Neural cell (in vitro differentiated cells): Measurements from ENCODE around the gene MBD2. TPM values are rescaled to one million over a fixed set of nuclear protein-coding genes. Genes with fewer than 3 reads are reported as not detected.

Source experiments
- H2AFZ ChIP-seq: fragments of 200-600, 300-800 bp; sonication (generic), shearing (Covaris generic); 2 replicates; pipeline ENCODE4 v1.6.0; 2014; ENCODE audit warnings: low read depth, mild to moderate bottlenecking, antibody characterized with exemption, low read length, moderate library complexity
- H3F3A ChIP-seq: fragments of 200-600 bp; shearing (Covaris generic); 2 replicates; pipeline ENCODE4 v1.6.1; 2016; ENCODE audit warnings: mild to moderate bottlenecking, moderate library complexity, mixed read lengths, antibody characterized with exemption, low read length; ENCODE audit not compliant: insufficient read depth, poor library complexity, severe bottlenecking
- H3K27ac ChIP-seq: fragments of 200-600, 300-800 bp; sonication (generic), shearing (Covaris generic); 2 replicates; pipeline ENCODE4 v1.5.1; 2014; ENCODE audit warnings: mild to moderate bottlenecking, low read length, moderate library complexity
- H3K27me3 ChIP-seq: fragments of 300-800, 200-600 bp; sonication (generic), shearing (Covaris generic); 2 replicates; pipeline ENCODE4 v1.6.0; 2014; ENCODE audit warnings: mild to moderate bottlenecking, low read depth, low read length, moderate library complexity; ENCODE audit not compliant: insufficient read depth
- H3K36me3 ChIP-seq: fragments of 300-800, 200-600 bp; sonication (generic), shearing (Covaris generic); 2 replicates; pipeline ENCODE4 v1.5.1; 2014; ENCODE audit warnings: mild to moderate bottlenecking, antibody characterized with exemption, low read length, moderate library complexity; ENCODE audit not compliant: insufficient read depth
- H3K4me2 ChIP-seq: fragments of 300-800, 200-600 bp; sonication (generic), shearing (Covaris generic); 2 replicates; pipeline ENCODE4 v1.6.0; 2014; ENCODE audit warnings: mild to moderate bottlenecking, low read length
- H3K4me3 ChIP-seq: fragments of 300-800, 200-600 bp; sonication (generic), shearing (Covaris generic); 2 replicates; pipeline ENCODE4 v1.5.1; 2014; ENCODE audit warnings: mild to moderate bottlenecking, low read length, moderate library complexity
- H3K79me2 ChIP-seq: fragments of 200-600 bp; shearing (Covaris generic); replicated peaks from 2 replicates; pipeline ENCODE4 v1.6.0; 2014; ENCODE audit warnings: mild to moderate bottlenecking, low read length, moderate library complexity; ENCODE audit not compliant: insufficient read depth
- H3K9ac ChIP-seq: fragments of 300-800, 200-600 bp; sonication (generic), shearing (Covaris generic); 2 replicates; pipeline ENCODE4 v1.6.1; 2016; ENCODE audit warnings: mild to moderate bottlenecking, low read length, mixed read lengths
- H3K9me2 ChIP-seq: fragments of 200-600 bp; shearing (Covaris generic); 2 replicates; pipeline ENCODE4 v1.6.1; 2016; ENCODE audit warnings: mild to moderate bottlenecking, low read length, mixed read lengths; ENCODE audit not compliant: insufficient read depth
- H3K9me3 ChIP-seq: fragments of 200-600, 300-800 bp; sonication (generic), shearing (Covaris generic); 2 replicates; pipeline ENCODE4 v1.6.1; 2016; ENCODE audit warnings: mild to moderate bottlenecking, mixed run types, low read length, moderate library complexity, mixed read lengths
- H4K20me1 ChIP-seq: fragments of 200-600 bp; shearing (Covaris generic); 2 replicates; pipeline ENCODE4 v1.6.1; 2016; ENCODE audit warnings: mild to moderate bottlenecking, mixed run types; ENCODE audit not compliant: insufficient read depth
- EP300 ChIP-seq: fragments of 450-650 bp; conservative IDR thresholded peaks from 2 replicates; pipeline ENCODE4 v1.6.1; 2014; ENCODE audit warnings: antibody characterized with exemption, mild to moderate bottlenecking, moderate library complexity; ENCODE audit not compliant: poor library complexity, severe bottlenecking
- EZH2 ChIP-seq: fragments of 200-600, 300-800 bp; shearing (Covaris generic), sonication (generic); IDR thresholded peaks from 2 replicates; pipeline ENCODE4 v1.6.1; 2014; ENCODE audit warnings: antibody characterized with exemption, low read length, borderline replicate concordance, mild to moderate bottlenecking; ENCODE audit not compliant: insufficient read depth, poor library complexity, severe bottlenecking
- MXI1 ChIP-seq: fragments of 450-650 bp; conservative IDR thresholded peaks from 2 replicates; pipeline ENCODE4 v1.6.1; 2014; ENCODE audit warnings: antibody characterized with exemption, mild to moderate bottlenecking; ENCODE audit not compliant: poor library complexity, severe bottlenecking
- POLR2AphosphoS5 ChIP-seq: IDR thresholded peaks from 2 replicates; pipeline ENCODE4 v1.6.1; 2012
- RAD21 ChIP-seq: fragments of 450-650 bp; conservative IDR thresholded peaks from 2 replicates; pipeline ENCODE4 v1.6.1; 2014; ENCODE audit warnings: antibody characterized with exemption, mild to moderate bottlenecking, moderate library complexity
- SMC3 ChIP-seq: fragments of 450-650 bp; conservative IDR thresholded peaks from 2 replicates; pipeline ENCODE4 v1.6.1; 2014; ENCODE audit warnings: antibody characterized with exemption, mild to moderate bottlenecking, moderate library complexity; ENCODE audit not compliant: poor library complexity
- TAF1 ChIP-seq: IDR thresholded peaks from 2 replicates; pipeline ENCODE4 v1.6.1; 2012; ENCODE audit warnings: low read depth
- polyA plus RNA-seq: library from polyadenylated mRNA; depleted of rRNA; stranded (reverse); fragments of >200 nt; gene quantifications from 2 replicates; pipeline ENCODE4 v1.2.3, GENCODE V29; 2014
- TF ChIP-seq, protein P1 (sequence below): IDR thresholded peaks from 2 replicates; pipeline ENCODE4 v1.6.1; 2012; ENCODE audit warnings: borderline replicate concordance
- TF ChIP-seq, protein P2 (sequence below): fragments of 450-650 bp; IDR thresholded peaks from 2 replicates; pipeline ENCODE4 v1.5.1; 2014; ENCODE audit warnings: antibody characterized with exemption, mild to moderate bottlenecking, moderate library complexity; ENCODE audit not compliant: poor library complexity, severe bottlenecking

Gene MBD2
- polyA plus RNA-seq, 1 donor from 2014 or later: 16.4 TPM

DNA sequence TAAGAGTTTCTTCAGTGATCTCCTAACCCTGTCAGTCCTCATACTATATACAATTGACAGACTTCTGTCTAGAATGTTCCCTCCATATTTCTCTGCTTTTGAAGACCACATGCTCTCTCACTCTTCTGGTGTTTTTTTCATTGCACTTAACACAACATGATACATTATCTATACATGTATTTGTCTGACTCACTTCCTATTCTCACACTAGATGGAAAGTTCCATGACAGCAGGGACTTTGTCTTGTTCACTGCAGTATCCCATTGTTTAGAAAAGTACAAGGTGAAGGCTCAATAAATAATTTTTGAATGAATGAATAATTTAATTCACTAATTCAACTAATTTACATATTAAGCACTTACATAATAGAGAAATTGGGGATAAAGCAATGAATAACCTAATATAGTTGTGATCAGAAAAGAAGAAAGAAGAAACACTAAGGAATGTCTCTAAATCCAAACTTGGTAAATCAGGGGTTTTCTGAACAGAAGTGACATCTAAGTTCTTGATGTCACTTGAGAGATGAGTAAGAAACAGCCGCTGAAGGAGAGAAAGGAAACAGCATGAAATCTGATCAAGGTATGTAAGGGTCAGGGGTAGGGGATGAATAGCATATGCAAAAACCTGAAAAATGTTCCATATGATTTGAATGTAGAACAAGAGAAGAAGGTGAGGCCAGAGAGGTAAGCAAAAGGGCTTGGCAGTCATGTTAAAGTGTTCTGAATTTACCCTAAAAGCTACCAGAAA lies 42.4 kb downstream of the MBD2 start:
- no peak overlapping the region for H3K27ac ChIP-seq
- no peaks in the 10 kb centered on the region for H3F3A ChIP-seq
- H3K9me2 ChIP-seq: no peaks in the 10 kb centered on the region
- no peaks in the 10 kb centered on the region for H3K9me3 ChIP-seq
- TF ChIP-seq, protein P1, sequence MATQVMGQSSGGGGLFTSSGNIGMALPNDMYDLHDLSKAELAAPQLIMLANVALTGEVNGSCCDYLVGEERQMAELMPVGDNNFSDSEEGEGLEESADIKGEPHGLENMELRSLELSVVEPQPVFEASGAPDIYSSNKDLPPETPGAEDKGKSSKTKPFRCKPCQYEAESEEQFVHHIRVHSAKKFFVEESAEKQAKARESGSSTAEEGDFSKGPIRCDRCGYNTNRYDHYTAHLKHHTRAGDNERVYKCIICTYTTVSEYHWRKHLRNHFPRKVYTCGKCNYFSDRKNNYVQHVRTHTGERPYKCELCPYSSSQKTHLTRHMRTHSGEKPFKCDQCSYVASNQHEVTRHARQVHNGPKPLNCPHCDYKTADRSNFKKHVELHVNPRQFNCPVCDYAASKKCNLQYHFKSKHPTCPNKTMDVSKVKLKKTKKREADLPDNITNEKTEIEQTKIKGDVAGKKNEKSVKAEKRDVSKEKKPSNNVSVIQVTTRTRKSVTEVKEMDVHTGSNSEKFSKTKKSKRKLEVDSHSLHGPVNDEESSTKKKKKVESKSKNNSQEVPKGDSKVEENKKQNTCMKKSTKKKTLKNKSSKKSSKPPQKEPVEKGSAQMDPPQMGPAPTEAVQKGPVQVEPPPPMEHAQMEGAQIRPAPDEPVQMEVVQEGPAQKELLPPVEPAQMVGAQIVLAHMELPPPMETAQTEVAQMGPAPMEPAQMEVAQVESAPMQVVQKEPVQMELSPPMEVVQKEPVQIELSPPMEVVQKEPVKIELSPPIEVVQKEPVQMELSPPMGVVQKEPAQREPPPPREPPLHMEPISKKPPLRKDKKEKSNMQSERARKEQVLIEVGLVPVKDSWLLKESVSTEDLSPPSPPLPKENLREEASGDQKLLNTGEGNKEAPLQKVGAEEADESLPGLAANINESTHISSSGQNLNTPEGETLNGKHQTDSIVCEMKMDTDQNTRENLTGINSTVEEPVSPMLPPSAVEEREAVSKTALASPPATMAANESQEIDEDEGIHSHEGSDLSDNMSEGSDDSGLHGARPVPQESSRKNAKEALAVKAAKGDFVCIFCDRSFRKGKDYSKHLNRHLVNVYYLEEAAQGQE: no peak
- TF ChIP-seq SMC3: no peak
- TF ChIP-seq POLR2AphosphoS5: no peak
- no peak for TF ChIP-seq EZH2
- no peak for TF ChIP-seq RAD21
- TF ChIP-seq, protein P2, sequence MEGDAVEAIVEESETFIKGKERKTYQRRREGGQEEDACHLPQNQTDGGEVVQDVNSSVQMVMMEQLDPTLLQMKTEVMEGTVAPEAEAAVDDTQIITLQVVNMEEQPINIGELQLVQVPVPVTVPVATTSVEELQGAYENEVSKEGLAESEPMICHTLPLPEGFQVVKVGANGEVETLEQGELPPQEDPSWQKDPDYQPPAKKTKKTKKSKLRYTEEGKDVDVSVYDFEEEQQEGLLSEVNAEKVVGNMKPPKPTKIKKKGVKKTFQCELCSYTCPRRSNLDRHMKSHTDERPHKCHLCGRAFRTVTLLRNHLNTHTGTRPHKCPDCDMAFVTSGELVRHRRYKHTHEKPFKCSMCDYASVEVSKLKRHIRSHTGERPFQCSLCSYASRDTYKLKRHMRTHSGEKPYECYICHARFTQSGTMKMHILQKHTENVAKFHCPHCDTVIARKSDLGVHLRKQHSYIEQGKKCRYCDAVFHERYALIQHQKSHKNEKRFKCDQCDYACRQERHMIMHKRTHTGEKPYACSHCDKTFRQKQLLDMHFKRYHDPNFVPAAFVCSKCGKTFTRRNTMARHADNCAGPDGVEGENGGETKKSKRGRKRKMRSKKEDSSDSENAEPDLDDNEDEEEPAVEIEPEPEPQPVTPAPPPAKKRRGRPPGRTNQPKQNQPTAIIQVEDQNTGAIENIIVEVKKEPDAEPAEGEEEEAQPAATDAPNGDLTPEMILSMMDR: no peak
- no peak for TF ChIP-seq TAF1
- TF ChIP-seq EP300: no peak
- no peak for TF ChIP-seq MXI1
- H3K4me3 ChIP-seq: no peak overlapping the region
- no peak overlapping the region for H2AFZ ChIP-seq
- H3K36me3 ChIP-seq: no peaks in the 10 kb centered on the region
- H3K79me2 ChIP-seq: no peaks in the 10 kb centered on the region
- no peaks in the 10 kb centered on the region for H4K20me1 ChIP-seq
- H3K4me2 ChIP-seq: no peak overlapping the region
- H3K27me3 ChIP-seq: no peaks in the 10 kb centered on the region
- H3K9ac ChIP-seq: no peak overlapping the region

GRCh38 chr18:54173980-54174630 lies 50.4 kb downstream of the MBD2 start:
- Histone ChIP-seq H3K27ac (no peak overlapping the region), H3K79me2 (no peaks in the 10 kb centered on the region), H3K27me3 (no peaks in the 10 kb centered on the region), H2AFZ (no peak overlapping the region), H4K20me1 (no peaks in the 10 kb centered on the region), H3K9me2 (no peaks in the 10 kb centered on the region), H3K9me3 (no peaks in the 10 kb centered on the region), H3F3A (no peaks in the 10 kb centered on the region), H3K36me3 (no peaks in the 10 kb centered on the region), H3K4me2 (no peak overlapping the region), H3K4me3 (no peak overlapping the region), H3K9ac (no peak overlapping the region)
- TF ChIP-seq, protein P1: no peak
- TF ChIP-seq EP300 (no peak), POLR2AphosphoS5 (no peak), MXI1 (no peak), SMC3 (no peak), TAF1 (no peak), RAD21 (no peak), EZH2 (no peak)
- TF ChIP-seq, protein P2: no peak
